Omental fat pad (tissue), 4 donors: Measurements from ENCODE around the gene SGPL1. TPM values are rescaled to one million over a fixed set of nuclear protein-coding genes. Genes with fewer than 3 reads are reported as not detected.
A peak's percentile ranks its signal among the peaks of the same experiment; 100 is the strongest.

ENCODE experiments used
- ATAC-seq: fragments of 150-250 bp; one replicate; pipeline ENCODE4 v1.9.1; 2016; ENCODE audit warnings: mild to moderate bottlenecking, moderate library complexity; ENCODE audit not compliant: low FRiP score
- DNase-seq: peaks from one replicate; pipeline ENCODE4 v3.0.0-alpha.2; 2019; ENCODE audit warnings: low spot score
- CTCF ChIP-seq, 3 donors: fragments of 450-650 bp; IDR thresholded peaks; one replicate each; pipeline ENCODE4 v1.5.1; 2016 to 2017; ENCODE audit warnings: antibody characterized with exemption in 3 of 3, mild to moderate bottlenecking in 3 of 3, moderate library complexity in 2 of 3
- total RNA-seq, 4 donors: library from RNA; depleted of rRNA; stranded (reverse); fragments of >200 nt; gene quantifications; one replicate each; pipeline ENCODE4 v1.1.0, GENCODE V29; 2016

The SGPL1 gene
- total RNA-seq, 4 donors from 2014 or later = 27.8 to 35.3 (median 30.2) TPM

GRCh38 chr10:70812814-70813213 lies 2.9 kb upstream of the SGPL1 start:
- ATAC-seq = no peak
- no peak for DNase-seq
- TF ChIP-seq CTCF (IDR thresholded peaks at IDR 0.05) = no peak

GRCh38 chr10:70814126-70814525 lies 1.6 kb upstream of the SGPL1 start:
- DNase-seq (no peak), ATAC-seq (no peak)
- no peak for TF ChIP-seq CTCF (IDR thresholded peaks at IDR 0.05)

GRCh38 chr10:70816220-70816894 lies 609 bp downstream of the SGPL1 start:
- DNase-seq (peak; percentile 25), ATAC-seq (peak; percentile 88)
- TF ChIP-seq CTCF (IDR thresholded peaks at IDR 0.05) = no peak

- DNase-seq = no peak
- ATAC-seq = no peak
- no peak for TF ChIP-seq CTCF (IDR thresholded peaks at IDR 0.05)
These were observed 5.4 kb downstream of the SGPL1 start for GRCh38 chr10:70820976-70821750.

GRCh38 chr10:70822076-70822820 lies 6.5 kb downstream of the SGPL1 start:
- no peak for TF ChIP-seq CTCF (IDR thresholded peaks at IDR 0.05)
- DNase-seq (no peak), ATAC-seq (no peak)

GRCh38 chr10:70827086-70827757 lies 11.5 kb downstream of the SGPL1 start:
- no peak for TF ChIP-seq CTCF (IDR thresholded peaks at IDR 0.05)
- ATAC-seq = no peak
- no peak for DNase-seq
